ENCODE measurements around the gene PACS1. TPM values are rescaled to one million over a fixed set of nuclear protein-coding genes. Genes with fewer than 3 reads are reported as not detected.
"Not testable (repeated sequence)": the region's sequence is repeated elsewhere in the genome, so short reads cannot be mapped to it uniquely, and the experiment has no call there.

PACS1 gene
- total RNA-seq, 1 donor from 2014 or later = 24.9 TPM

DNA sequence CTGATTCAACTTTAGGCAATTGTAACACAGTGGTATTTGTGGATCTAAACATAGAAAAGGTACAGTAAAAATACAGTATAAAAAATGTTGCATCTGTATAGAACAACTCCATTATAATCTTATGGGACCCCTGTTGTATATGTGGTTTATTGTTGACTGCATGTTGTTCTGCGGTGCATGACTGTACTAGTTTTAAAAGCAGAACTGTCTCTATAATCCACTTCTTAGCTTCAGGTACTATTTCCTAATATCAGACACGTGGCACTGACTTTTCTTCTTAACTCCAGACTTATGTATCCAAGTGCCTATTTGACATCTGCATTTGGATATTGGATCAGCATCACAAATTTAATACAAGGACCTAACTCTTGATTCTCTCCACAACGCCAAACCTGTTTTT is 41.1 kb downstream of the PACS1 start:
- TF ChIP-seq, protein P1, sequence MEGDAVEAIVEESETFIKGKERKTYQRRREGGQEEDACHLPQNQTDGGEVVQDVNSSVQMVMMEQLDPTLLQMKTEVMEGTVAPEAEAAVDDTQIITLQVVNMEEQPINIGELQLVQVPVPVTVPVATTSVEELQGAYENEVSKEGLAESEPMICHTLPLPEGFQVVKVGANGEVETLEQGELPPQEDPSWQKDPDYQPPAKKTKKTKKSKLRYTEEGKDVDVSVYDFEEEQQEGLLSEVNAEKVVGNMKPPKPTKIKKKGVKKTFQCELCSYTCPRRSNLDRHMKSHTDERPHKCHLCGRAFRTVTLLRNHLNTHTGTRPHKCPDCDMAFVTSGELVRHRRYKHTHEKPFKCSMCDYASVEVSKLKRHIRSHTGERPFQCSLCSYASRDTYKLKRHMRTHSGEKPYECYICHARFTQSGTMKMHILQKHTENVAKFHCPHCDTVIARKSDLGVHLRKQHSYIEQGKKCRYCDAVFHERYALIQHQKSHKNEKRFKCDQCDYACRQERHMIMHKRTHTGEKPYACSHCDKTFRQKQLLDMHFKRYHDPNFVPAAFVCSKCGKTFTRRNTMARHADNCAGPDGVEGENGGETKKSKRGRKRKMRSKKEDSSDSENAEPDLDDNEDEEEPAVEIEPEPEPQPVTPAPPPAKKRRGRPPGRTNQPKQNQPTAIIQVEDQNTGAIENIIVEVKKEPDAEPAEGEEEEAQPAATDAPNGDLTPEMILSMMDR (conservative IDR thresholded peaks at IDR 0.05; ENCODE audit: low read depth, low read length) = no peak
- DNase-seq (ENCODE audit: low read depth) = no peak
- no peak overlapping the region for H3K4me3 ChIP-seq (ENCODE audit: low read depth, low read length)

DNA sequence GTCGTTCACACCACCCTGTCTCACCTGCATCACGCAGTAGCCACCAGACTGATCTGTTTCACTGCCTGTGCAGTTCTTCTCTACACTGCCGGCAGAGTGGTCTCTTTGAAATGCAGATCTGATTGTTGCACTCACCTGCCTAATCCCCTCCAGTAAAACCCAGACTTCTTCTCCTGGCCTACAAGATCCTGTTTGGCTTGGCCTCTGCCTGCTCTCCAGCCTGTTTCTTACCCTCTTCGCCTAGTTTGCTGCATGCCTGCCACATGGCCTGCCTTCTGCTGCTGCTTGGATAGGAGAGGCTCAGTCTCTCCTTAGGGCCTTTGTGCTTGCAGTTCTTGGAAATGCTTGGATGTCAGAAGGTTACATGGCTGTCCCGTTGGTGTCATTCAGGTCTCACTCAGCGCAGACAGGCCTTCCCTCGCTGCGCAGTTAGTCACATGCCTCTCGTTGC is 42.0 kb downstream of the PACS1 start:
- TF ChIP-seq, protein P1 (conservative IDR thresholded peaks at IDR 0.05; ENCODE audit: low read depth, low read length) = no peak
- H3K4me3 ChIP-seq (ENCODE audit: low read depth, low read length) = no peak overlapping the region
- no peak for DNase-seq (ENCODE audit: low read depth)

DNA sequence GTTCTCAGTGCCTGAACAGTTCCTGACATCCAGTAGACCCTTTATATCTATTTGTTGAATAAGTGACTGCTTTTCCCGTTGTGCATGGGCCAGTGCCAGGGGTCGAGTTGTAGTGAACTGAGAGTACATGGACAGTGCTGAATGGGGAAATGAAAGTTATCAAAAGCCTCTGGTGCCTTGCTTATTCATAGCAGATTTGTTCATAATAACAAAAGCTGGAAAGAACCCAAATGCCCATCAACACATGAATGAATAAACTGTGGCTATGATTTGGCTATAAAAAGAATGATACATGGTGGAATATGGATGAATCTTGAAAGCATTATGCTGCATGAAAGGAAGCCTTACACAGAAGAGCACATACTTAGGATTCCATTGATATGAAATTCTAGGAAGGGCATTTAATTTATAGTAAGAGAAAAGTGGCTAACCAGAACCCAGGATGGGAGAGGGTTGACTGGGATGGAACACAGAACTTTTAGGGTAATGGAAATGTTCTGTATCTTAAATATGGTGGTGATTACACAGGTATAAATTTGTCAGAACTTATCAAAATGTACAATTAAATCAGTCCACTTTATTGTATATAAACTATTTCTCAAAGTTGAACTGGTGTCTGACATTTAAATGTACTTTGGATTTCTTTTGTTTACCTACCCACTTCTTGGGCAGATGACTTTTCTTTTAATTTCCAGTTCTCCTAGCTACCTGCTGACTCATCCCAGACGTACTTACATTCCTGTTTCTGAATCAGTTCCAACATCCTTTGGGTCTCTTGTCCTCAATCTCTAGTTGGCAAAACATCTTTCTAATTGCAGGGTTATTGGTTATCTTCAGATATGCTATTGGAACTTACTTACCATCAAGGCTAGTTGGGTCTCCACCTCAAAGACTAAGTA is 42.8 kb downstream of the PACS1 start:
- H3K4me3 ChIP-seq (ENCODE audit: low read depth, low read length) = no peak overlapping the region
- DNase-seq (ENCODE audit: low read depth) = no peak

DNA sequence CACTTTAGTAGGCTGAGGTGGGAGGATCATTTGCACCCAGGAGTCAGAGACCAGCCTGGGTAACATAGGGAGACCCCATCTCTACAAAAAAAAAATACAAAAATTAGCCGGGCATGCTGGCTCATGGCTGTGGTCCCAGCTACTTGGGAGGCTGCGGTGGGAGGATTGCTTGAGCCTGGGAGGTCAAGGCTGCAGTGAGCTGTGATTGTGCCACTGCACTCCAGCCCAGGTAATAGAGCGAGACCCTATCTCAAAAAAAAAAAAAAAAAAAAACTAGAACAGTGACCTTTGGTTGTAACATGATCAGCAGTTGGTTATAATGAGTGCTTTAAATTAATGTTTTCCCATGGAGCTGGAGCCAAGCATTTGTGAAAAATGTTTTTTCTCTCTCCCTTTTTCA is 44.9 kb downstream of the PACS1 start:
- not testable (repeated sequence) for H3K4me3 ChIP-seq (ENCODE audit: low read depth, low read length); DNase-seq (ENCODE audit: low read depth)

More for the DNA sequence above, 42.8 kb downstream of the PACS1 start:
- TF ChIP-seq, protein P1 (conservative IDR thresholded peaks at IDR 0.05; ENCODE audit: low read depth, low read length) = no peak

DNA sequence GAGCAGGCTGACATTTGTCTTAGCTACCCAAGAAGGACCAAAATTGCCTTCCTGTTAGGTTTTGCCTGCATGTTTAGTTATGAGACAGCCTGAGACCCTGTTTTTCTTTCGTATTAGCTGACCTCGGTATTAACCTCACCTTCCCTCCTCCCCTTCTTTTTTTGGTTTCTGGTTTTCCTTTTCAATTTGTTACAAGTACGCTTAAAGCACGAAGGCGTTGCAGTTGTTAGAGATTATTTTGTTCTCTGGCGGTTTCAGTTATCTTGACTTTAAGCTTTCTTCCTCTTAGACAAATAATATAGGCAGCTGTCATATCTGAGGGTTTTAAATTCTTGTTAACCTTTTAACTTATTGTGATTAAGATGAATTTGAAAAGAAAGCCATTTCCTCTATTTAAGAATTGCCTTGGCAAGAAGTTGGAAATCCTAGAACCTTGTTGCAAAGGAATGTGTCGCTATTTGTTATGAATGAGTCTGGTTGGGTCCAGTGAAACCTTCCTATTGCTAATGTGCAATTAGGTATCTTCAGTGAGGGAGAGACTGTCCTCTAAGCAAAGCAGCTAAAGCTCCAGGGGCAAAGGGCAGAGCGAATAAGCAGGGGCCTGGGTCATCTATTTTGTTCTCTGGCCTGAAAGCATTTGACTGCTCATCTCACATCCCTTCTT is 45.7 kb downstream of the PACS1 start:
- TF ChIP-seq, protein P1 (conservative IDR thresholded peaks at IDR 0.05; ENCODE audit: low read depth, low read length) = no peak
- DNase-seq (ENCODE audit: low read depth) = no peak
- no peak overlapping the region for H3K4me3 ChIP-seq (ENCODE audit: low read depth, low read length)

DNA sequence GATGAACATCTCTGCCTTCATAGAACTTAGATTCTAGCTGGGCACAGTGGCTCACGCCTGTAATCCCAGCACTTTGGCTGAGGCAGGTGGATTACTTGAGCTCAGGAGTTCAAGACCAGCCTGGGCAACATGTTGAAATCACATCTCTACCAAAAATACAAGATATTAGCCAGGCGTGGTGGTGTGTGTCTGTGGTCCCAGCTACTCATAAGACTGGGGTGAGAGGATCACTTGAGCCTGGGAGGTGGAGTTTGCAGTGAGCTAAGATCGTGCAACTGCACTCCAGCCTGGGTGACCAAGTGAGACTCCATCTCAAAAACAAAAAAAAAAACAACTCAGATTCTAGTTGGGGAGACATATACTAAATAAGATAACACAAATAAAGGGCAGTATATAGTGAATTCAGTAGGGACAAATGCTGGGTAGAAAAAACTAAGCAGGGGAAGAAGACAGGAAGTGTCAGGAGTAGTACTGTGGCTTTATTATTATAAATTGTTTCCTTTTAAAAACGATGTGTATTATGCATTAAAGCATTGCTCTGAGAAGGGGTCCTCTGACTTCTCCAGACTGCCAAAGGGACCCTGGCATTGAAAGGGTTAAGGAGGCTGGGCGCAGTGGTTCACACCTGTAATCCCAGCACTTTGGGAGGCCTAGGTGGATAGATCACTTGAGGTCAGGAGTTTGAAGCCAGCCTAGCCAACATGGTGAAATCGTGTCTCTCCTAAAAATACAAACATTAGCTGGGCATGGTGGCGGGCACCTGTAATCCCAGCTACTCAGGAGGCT is 46.7 kb downstream of the PACS1 start:
- H3K4me3 ChIP-seq (ENCODE audit: low read depth, low read length) = no peak overlapping the region
- no peak for DNase-seq (ENCODE audit: low read depth)
- TF ChIP-seq, protein P1 (conservative IDR thresholded peaks at IDR 0.05; ENCODE audit: low read depth, low read length) = no peak

DNA sequence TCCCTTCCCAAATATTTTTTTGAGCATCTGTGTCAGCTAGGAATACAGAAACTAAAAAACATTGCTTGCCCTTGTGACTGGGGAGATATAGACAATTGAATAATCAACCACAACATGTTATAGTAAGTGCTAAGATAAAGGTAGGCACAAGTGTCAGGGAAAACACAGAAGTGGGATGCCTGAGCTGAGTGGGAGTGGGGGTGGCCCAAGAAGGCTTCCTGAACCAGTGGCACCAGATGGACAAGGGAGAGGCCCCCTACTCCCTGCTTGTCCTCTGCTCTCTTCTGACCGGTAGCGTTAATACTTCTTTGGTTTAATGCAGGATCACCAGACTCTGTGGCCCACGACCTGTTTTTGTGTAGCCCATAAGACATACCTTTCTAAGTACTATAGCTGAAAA is 48.8 kb downstream of the PACS1 start:
- no peak for DNase-seq (ENCODE audit: low read depth)
- TF ChIP-seq, protein P1 (conservative IDR thresholded peaks at IDR 0.05; ENCODE audit: low read depth, low read length) = no peak
- H3K4me3 ChIP-seq (ENCODE audit: low read depth, low read length) = no peak overlapping the region

Data from epithelial cell of proximal tubule (primary cell).